ENCODE data around the gene SGCD.
"Not testable (repeated sequence)": the region's sequence is repeated elsewhere in the genome, so short reads cannot be mapped to it uniquely, and the experiment has no call there.

The SGCD gene

DNA sequence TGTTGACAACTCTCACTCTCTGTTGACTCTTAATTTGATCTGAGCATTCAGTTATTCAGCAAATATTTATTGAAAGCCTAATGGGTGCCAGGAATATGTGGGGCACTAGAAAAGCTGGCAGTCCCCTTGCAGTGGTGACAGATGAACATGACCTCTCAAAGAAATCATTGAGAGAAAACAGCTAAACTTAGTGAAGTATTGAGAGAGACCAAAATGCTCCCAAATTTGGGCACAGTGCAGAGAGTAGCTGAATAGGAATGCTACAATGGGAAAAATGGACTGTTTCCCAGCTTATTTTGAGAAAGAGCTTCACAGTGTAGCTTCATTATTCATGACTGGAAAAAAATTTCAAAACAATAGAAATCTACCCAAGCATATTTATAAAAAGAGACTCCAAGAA is 257.9 kb downstream of the SGCD start:
- H3K4me1 ChIP-seq = 0 out of 2 replicates have a peak, but pooled peaks cover 3% of the 10 kb centered on the region
- in situ Hi-C loops (cut with MboI; ENCODE audit: low sequenced_read_pairs) = no loop called here
- no peaks in the 10 kb centered on the region for H3K9me3 ChIP-seq
- no peak for DNase-seq (ENCODE audit: low spot score in 2 of 2)
- H3K4me3 ChIP-seq = no peak overlapping the region
- H3K36me3 ChIP-seq (replicated peaks) = no peaks in the 10 kb centered on the region
- H3K27me3 ChIP-seq (ENCODE audit: low read depth) = no peaks in the 10 kb centered on the region

GRCh38 chr5:156585999-156586398 is 259.0 kb downstream of the SGCD start:
- H3K9me3 ChIP-seq = no peaks in the 10 kb centered on the region
- no peaks in the 10 kb centered on the region for H3K36me3 ChIP-seq (replicated peaks)
- in situ Hi-C loops (cut with MboI; ENCODE audit: low sequenced_read_pairs) = no loop called here
- H3K4me1 ChIP-seq = peaks cover 4% of the 10 kb centered on the region
- H3K4me3 ChIP-seq = no peak overlapping the region
- no peaks in the 10 kb centered on the region for H3K27me3 ChIP-seq (ENCODE audit: low read depth)
- DNase-seq (ENCODE audit: low spot score in 2 of 2) = no peak

- DNase-seq (ENCODE audit: low spot score in 2 of 2) = no peak
Measured at GRCh38 chr5:156587012-156587411, 260.0 kb downstream of the SGCD start.

GRCh38 chr5:156588306-156588705 is 261.3 kb downstream of the SGCD start:
- no peaks in the 10 kb centered on the region for H3K9me3 ChIP-seq
- no peaks in the 10 kb centered on the region for H3K27me3 ChIP-seq (ENCODE audit: low read depth)
- DNase-seq (ENCODE audit: low spot score in 2 of 2) = no peak
- peaks cover 14% of the 10 kb centered on the region for H3K4me1 ChIP-seq
- H3K4me3 ChIP-seq = no peak overlapping the region
- in situ Hi-C loops (cut with MboI; ENCODE audit: low sequenced_read_pairs) = no loop called here
- no peaks in the 10 kb centered on the region for H3K36me3 ChIP-seq (replicated peaks)

More at GRCh38 chr5:156587012-156587411, 260.0 kb downstream of the SGCD start:
- H3K27me3 ChIP-seq (ENCODE audit: low read depth) = no peaks in the 10 kb centered on the region
- in situ Hi-C loops (cut with MboI; ENCODE audit: low sequenced_read_pairs) = no loop called here
- no peaks in the 10 kb centered on the region for H3K36me3 ChIP-seq (replicated peaks)
- H3K9me3 ChIP-seq = no peaks in the 10 kb centered on the region
- no peak overlapping the region for H3K4me3 ChIP-seq
- H3K4me1 ChIP-seq = peaks cover 14% of the 10 kb centered on the region

DNA sequence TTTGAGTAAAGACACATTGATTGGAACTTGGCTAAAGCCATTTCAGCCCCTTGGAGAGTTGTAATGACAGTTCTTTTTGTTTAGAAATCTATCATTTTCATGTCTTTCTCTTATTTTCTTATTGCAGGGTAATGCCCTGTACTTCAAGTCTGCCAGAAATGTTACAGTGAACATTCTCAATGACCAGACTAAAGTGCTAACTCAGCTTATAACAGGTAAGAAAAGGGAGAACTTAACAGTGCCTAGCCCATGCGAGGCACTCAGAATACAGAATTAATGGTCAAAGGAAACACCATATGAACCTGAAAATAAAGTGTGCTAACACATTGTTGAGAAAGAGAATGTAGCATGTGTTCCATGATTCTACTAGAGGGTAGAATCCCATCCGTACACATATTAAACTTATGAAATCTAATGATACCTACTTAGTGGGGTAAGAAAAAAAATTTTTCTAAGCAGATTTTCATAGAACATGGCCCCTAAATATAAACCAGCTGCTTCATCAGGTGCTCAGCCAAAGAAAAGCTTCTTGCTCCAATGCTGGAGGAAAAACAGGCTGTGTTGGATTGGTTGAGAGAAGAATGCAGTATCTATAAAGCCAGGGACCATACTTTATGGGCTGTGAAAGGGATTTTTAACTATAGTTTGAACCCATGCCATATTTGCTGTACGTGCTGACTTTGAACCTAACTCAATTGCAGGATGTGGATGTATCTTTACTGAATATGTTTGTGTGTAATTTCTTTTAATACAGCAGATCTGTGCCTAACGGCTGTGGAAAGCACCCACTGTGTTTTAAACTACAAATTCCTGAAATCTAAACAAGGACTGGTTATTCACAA is 262.4 kb downstream of the SGCD start:
- H3K36me3 ChIP-seq (replicated peaks) = no peaks in the 10 kb centered on the region
- peaks cover 14% of the 10 kb centered on the region for H3K4me1 ChIP-seq
- H3K4me3 ChIP-seq = no peak overlapping the region
- no peaks in the 10 kb centered on the region for H3K27me3 ChIP-seq (ENCODE audit: low read depth)
- in situ Hi-C loops (cut with MboI; ENCODE audit: low sequenced_read_pairs) = no loop called here
- no peak for DNase-seq (ENCODE audit: low spot score in 2 of 2)
- H3K9me3 ChIP-seq = no peaks in the 10 kb centered on the region

- H3K9me3 ChIP-seq = no peaks in the 10 kb centered on the region
- H3K4me3 ChIP-seq = no peak overlapping the region
- DNase-seq (ENCODE audit: low spot score in 2 of 2) = no peak
- peaks cover 14% of the 10 kb centered on the region for H3K4me1 ChIP-seq
- in situ Hi-C loops (cut with MboI; ENCODE audit: low sequenced_read_pairs) = no loop called here
- no peaks in the 10 kb centered on the region for H3K36me3 ChIP-seq (replicated peaks)
- H3K27me3 ChIP-seq (ENCODE audit: low read depth) = no peaks in the 10 kb centered on the region
Measured at GRCh38 chr5:156589946-156590216, 262.9 kb downstream of the SGCD start.

- DNase-seq (ENCODE audit: low spot score in 2 of 2) = no peak
- H3K4me1 ChIP-seq = peaks cover 14% of the 10 kb centered on the region
- no peak overlapping the region for H3K4me3 ChIP-seq
- in situ Hi-C loops (cut with MboI; ENCODE audit: low sequenced_read_pairs) = no loop called here
- no peaks in the 10 kb centered on the region for H3K27me3 ChIP-seq (ENCODE audit: low read depth)
- H3K9me3 ChIP-seq = no peaks in the 10 kb centered on the region
- no peaks in the 10 kb centered on the region for H3K36me3 ChIP-seq (replicated peaks)
Measured at GRCh38 chr5:156590978-156591377, 264.0 kb downstream of the SGCD start.

GRCh38 chr5:156591631-156592030 is 264.7 kb downstream of the SGCD start:
- Histone ChIP-seq H3K4me3 (no peak overlapping the region), H3K36me3 (replicated peaks) (no peaks in the 10 kb centered on the region), H3K4me1 (peaks cover 11% of the 10 kb centered on the region), H3K9me3 (no peaks in the 10 kb centered on the region), H3K27me3 (ENCODE audit: low read depth) (no peaks in the 10 kb centered on the region)
- in situ Hi-C loops (cut with MboI; ENCODE audit: low sequenced_read_pairs) = no loop called here
- DNase-seq (ENCODE audit: low spot score in 2 of 2) = peak in 1 of 2 experiments; percentile 23

DNA sequence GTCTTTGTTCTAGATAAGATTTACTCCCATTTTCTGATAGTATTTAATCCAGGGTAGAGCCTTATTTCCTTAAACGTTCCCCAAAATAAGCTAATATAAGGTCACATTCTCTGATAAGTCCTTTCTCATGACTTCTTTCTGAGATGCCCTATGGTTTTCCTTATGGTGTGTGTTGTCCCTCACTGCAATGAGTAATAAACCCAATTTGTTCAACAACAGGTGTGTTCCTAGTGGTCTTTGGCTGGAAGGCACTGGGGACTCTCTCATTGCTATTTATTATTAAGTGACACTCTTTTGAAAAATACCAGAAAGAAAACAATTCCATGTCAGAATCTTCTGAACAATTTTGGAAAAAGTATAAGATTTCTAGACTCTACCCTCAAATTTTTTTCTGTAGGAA is 266.6 kb downstream of the SGCD start:
- H3K36me3 ChIP-seq (replicated peaks) = no peaks in the 10 kb centered on the region
- H3K4me1 ChIP-seq = peaks cover 11% of the 10 kb centered on the region
- DNase-seq (ENCODE audit: low spot score in 2 of 2) = no peak
- no peak overlapping the region for H3K4me3 ChIP-seq
- no peaks in the 10 kb centered on the region for H3K9me3 ChIP-seq
- in situ Hi-C loops (cut with MboI; ENCODE audit: low sequenced_read_pairs) = no loop called here
- no peaks in the 10 kb centered on the region for H3K27me3 ChIP-seq (ENCODE audit: low read depth)

DNA sequence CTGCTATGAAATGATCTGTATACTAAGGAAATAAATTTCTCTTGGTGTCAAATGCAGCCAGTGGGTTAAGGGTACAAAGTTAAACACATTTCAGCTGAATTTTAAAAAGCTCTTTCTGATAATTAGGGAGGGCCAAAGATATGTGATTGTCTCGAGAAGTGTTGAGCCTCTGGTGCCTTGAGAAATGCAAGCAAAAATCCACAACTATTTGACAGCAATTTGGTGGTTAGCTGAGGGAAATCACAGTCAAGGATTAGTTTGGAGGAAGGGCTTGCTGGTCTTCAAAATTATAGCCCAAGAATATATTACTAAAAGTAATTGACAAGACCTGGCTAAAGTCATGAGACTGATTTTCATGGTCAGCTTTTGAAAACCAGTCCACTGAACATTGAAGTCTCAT is 267.4 kb downstream of the SGCD start:
- no peaks in the 10 kb centered on the region for H3K27me3 ChIP-seq (ENCODE audit: low read depth)
- H3K9me3 ChIP-seq = no peaks in the 10 kb centered on the region
- no peak overlapping the region for H3K4me3 ChIP-seq
- DNase-seq (ENCODE audit: low spot score in 2 of 2) = no peak
- in situ Hi-C loops (cut with MboI; ENCODE audit: low sequenced_read_pairs) = no loop called here
- H3K4me1 ChIP-seq = peaks cover 11% of the 10 kb centered on the region
- no peaks in the 10 kb centered on the region for H3K36me3 ChIP-seq (replicated peaks)

DNA sequence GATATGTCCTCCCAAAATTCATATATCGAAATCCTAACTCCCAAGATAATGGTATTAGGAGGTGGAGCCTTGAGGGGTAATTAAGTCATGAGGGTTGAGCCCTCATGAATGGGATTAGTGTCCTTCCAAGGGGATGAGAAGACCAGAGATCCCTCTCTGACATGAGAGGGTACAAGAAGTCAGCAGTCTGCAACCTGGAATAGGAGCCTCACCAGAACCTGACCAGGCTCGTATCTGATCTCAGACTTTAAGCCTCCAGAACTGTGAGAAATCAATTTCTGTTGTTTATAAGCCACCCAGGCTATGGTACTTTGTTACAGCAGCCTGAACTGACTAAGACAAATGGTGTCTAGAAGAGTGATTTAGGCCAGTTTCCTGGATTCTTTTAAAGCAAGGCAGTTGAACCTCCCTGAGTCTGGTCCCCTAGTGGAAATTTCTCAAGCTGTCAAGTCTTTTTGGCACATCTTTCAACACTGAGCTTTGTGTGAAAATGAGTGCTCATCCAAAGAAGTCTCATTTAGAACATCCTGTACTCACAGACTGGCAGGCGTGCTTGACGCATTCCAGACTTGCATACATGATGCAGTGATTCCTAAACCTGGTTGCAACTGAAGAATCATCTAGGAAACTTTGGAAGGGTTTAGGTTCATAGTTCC is 268.3 kb downstream of the SGCD start:
- Histone ChIP-seq H3K27me3 (ENCODE audit: low read depth) (no peaks in the 10 kb centered on the region), H3K9me3 (no peaks in the 10 kb centered on the region), H3K36me3 (replicated peaks) (no peaks in the 10 kb centered on the region), H3K4me1 (peaks cover 11% of the 10 kb centered on the region), H3K4me3 (no peak overlapping the region)
- in situ Hi-C loops (cut with MboI; ENCODE audit: low sequenced_read_pairs) = no loop called here
- DNase-seq (ENCODE audit: low spot score in 2 of 2) = no peak

DNA sequence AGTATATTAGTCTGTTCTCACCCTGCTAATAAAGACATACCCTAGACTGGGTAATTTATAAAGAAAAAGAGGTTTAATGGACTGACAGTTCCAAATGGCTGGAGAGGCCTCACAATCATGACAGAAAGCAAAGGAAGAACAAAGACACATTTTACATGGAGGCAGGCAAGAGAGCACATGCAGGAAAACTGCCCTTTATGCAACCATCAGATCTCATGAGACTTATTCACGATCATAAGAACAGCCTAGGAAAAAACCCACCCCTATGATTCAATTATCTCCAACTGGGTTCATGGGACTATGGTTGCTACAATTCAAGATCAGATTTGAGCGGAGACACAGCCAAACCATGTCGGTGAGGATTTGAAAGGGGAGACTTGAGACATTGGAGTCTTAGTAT is 270.3 kb downstream of the SGCD start:
- in situ Hi-C loops (cut with MboI; ENCODE audit: low sequenced_read_pairs) = no loop called here
- H3K4me1 ChIP-seq = no peaks in the 10 kb centered on the region
- no peaks in the 10 kb centered on the region for H3K27me3 ChIP-seq (ENCODE audit: low read depth)
- H3K9me3 ChIP-seq = 0 out of 2 replicates have a peak, but pooled peaks cover 3% of the 10 kb centered on the region
- no peaks in the 10 kb centered on the region for H3K36me3 ChIP-seq (replicated peaks)
- no peak for DNase-seq (ENCODE audit: low spot score in 2 of 2)
- no peak overlapping the region for H3K4me3 ChIP-seq

- no peak for DNase-seq (ENCODE audit: low spot score in 2 of 2)
- no peaks in the 10 kb centered on the region for H3K27me3 ChIP-seq (ENCODE audit: low read depth)
- H3K4me1 ChIP-seq = no peaks in the 10 kb centered on the region
- no peaks in the 10 kb centered on the region for H3K36me3 ChIP-seq (replicated peaks)
- H3K4me3 ChIP-seq = no peak overlapping the region
- in situ Hi-C loops (cut with MboI; ENCODE audit: low sequenced_read_pairs) = no loop called here
- H3K9me3 ChIP-seq = 0 out of 2 replicates have a peak, but pooled peaks cover 3% of the 10 kb centered on the region
Measured at GRCh38 chr5:156598964-156599363, 272.0 kb downstream of the SGCD start.

GRCh38 chr5:156610582-156610981 is 283.6 kb downstream of the SGCD start:
- H3K4me3 ChIP-seq; in situ Hi-C loops (cut with MboI; ENCODE audit: low sequenced_read_pairs); H3K27me3 ChIP-seq (ENCODE audit: low read depth); H3K9me3 ChIP-seq; DNase-seq (ENCODE audit: low spot score in 2 of 2); H3K36me3 ChIP-seq (replicated peaks); H3K4me1 ChIP-seq: not testable (repeated sequence)
